HG03066 (cell line): ENCODE data around the gene CHAMP1.
"Not testable (repeated sequence)": the region's sequence is repeated elsewhere in the genome, so short reads cannot be mapped to it uniquely, and the experiment has no call there.

Experiments used
- ATAC-seq: cut with Tn5 transposase; IDR thresholded peaks from one replicate; pipeline ENCODE4 v1.9.1; 2021; ENCODE audit warnings: low read depth; ENCODE audit not compliant: unreplicated experiment

CHAMP1 gene

DNA sequence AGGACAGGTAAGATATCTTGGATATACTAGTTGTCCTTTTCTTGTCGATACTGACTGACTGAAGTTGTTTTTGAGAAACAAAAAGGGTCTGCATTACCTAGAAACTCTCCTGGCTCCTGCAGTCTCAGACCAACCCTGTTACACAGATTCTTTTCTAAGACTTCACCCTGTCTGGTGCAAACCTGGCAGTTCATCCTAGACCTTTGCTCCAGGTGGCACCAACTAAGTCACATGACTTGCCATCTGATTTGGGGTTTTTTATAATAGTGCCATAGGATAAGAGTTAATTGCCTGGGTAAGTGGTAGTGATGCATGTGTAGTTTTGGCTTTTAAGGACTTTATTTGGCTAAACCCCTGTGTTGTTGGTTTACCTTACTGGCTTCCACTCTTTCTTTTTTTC is 14.3 kb downstream of the CHAMP1 start:
- ATAC-seq = no peak

DNA sequence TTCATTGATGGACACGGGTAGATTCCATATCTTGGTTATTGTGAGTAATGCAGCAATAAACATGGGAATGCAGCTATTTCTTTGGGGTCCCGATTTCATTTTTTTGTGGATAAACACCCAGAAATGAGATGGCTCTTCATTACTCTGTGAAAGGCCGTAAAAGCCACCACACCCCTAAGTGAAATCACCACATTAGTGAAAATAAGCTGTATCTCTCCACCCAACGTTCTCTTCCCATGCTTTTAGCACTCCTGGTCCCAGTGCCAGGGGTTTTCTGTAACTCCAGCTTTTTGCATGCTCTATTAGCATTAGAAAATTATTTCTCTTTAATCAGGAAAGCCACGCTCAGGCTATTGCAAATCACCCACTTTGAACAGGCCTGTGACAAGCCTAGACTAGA is 15.8 kb downstream of the CHAMP1 start:
- ATAC-seq = no peak

DNA sequence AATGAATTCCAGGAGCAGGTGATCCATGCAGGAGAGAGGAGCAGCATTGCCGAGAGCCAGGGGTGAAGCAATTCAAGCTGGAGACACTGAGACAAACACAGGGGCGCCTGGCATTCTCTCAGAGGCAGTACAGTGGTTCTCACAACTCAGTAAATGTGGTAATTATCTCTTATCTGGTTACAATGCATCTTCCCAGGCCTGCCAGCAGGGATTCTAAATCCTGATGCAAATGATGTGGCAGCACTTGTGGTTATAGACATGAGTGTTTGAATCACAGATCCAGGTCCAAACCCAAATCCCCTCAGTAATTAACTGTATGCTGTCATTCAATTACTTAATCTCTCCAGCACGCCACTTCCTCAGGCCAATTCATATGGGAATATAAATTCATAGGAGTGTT is 19.6 kb downstream of the CHAMP1 start:
- not testable (repeated sequence) for ATAC-seq

DNA sequence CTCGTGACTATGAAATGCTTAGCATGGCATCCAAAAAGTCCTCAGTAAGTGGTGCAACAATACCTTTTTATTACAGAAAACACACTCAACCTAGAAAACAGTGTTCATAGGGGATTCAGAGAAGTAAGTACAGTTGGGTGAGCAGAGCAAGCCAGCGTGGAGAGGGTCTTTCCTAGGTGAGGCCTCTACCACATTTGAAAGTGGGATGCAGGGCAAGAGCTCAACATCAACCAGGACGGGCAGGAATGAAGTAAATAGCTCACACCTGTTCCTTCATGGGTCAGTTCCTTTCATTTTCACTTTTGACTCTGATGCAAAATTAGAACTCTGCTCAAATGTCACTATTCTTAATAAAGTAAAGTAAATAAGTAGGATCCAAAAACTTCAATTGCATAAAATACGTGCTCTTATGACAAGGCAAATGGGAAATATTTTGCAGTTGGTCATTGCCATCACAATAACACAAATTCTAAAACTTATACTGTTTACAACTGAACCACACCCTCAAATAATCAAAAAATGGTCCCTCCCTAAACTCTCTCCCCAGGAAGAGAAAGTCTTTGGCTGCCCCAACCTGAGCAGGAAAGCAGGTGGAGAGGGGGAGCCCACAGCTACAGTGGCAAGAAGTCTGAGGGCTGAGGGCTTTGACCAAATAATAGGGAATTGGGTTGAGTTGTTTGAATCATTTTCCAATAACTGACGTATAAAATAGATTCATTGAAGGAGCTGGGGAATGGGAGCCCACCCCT is 20.2 kb downstream of the CHAMP1 start:
- no peak for ATAC-seq

DNA sequence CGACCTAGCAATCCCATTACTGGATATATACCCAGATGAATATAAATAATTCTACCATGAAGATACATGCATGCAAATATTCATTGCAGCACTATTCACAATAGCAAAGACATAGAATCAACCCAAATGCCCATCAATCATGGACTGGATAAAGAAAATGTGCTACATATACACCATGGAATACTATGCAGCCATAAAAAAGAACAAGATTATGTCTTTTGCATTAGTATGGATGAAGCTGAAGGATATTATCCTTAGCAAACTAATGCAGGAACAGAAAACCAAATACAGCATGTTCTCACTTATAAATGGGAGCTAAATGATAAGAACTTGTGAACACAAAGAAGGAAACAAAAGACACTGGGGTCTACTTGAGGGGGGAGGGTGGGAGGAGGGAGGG is 22.2 kb downstream of the CHAMP1 start:
- ATAC-seq = not testable (repeated sequence)

DNA sequence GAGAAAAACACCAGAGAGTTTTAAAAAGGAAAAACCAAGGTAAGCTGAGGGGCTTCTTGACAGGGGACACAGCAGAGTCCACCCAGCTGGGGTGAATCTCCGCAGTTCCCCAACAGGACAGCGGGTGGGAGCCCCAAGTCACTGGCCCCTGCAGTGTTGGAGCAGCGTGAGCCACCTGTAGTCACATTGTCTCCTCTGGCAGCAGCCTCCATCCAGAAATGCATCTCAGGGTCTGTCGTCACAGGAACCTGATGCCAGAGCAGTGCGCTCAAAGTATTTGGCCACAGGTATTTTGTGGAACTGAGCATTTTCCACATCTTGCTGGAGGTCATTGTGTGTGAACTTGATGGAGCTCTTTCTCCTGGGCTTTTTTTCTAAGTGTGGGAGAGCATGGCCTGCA is 24.7 kb downstream of the CHAMP1 start:
- no peak for ATAC-seq

DNA sequence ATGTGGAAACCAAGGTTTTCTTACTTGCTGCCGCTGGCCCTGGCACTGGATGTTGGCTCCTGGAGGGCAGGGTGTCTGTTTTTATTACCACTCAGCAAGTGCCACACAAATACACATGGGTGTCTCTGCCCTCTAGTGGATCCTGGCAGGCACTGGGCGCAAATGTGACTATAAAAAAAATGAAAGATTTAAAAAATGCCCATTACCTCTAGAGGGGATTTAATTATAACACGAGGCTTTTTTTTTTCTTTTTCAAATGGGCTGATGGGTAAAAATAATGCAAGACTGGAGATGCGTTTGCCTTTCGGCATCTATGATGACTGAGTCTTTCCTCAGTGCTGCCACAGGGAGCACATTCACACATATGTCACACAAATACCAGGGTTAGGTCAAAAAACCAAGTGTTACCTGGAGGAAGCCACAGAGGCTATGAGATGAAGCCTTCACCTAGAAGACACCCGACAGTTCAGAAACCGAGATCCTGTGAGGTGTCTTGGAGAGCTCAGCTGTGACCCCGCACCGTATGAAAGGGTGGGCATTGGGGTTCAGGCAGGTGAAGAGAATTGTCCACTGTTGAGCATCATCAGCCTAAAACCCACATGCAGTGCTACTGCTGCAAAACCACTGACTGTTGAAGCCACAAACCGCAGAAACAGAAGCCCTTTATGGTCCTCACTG is 25.7 kb downstream of the CHAMP1 start:
- no peak for ATAC-seq

DNA sequence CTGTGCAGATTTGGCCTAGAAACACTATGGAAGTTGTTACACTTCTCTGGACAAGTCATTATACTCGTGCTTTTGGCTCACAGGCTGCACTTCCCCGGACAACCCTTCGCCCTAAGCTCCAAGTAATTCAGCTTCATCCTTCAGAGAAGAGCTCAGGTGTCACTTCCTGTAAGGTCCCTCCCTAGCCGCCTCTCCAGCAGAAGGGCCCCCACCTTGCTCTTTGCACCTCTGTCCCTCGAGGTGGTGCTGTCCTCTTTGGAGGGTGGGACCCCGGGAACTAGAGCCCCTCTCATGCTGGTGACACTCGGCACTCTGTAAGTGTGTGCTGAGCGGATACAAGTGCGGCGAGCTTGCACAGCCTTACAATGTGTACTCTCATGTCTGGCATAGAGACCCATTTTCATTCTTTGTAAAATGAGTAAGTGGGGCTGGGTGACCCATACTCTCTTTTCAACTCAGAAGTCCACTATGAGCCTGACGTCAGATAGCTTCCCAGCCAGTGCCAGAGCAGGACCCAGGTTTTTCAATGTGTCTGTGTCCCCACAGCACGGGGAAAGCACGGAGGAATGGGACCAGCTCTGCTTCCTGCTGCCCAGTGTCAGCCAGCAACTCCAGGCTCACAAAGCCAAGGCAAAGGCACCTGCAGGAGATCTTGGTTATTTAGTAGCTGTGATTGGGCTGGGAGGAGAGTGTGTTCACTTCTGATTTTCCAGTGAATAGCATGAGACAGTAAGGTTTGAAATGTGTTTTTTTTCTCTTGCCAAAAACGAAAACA is 26.9 kb downstream of the CHAMP1 start:
- no peak for ATAC-seq

DNA sequence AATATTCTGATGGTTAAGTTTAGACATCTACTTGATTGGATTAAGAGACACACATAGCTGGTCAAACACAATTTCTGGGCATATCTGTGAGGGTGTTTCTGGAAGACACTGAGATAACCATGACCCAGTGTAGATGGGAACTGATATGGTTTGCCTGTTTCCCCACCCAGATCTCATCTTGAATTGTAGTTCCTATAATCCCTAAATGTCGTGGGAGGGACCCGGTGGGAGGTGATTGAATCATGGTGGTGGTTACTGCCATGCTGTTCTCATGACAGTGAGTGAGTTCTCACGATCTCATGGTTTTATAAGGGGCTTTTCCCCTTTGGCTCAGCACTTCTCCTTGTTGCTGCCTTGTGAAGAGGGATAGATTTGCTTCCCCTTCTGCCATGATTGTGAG is 33.0 kb downstream of the CHAMP1 start:
- ATAC-seq = not testable (repeated sequence)

DNA sequence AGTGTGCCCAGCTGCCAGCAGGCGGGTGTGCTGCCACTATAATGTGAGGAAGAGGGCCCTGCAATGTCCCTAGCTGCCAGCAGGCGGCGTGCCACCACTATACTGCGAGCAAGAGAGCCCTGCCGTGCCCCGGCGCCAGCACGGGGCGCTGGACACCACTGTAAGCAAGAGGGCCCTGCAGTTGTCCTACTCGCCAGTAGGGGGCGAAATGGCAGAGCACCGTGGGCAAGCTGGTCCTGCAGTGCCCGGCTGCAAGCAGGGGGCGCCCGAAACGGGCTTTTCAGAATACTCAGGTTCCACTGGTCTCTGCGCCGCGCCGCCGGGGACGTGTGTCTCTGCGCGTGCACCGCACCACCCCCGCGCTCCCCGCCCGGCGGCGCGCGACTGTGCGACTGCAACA is 38.5 kb downstream of the CHAMP1 start:
- not testable (repeated sequence) for ATAC-seq

DNA sequence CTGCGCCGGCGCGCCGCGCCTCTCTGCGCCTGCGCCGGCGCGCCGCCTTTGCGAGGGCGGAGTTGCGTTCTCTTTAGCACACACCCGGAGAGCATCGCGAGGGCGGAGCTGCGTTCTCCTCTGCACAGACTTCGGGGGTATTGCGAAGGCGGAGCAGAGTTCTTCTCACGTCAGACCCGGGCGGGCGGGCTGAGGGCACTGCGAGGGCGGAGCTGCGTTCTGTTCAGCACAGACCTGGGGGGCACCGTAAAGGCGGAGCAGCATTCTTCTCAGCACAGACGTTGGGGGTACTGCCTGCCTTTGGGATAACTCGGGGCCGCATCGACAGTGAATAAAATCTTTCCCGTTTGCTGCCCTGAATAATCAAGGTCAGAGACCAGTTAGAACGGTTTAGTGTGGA is 39.1 kb downstream of the CHAMP1 start:
- not testable (repeated sequence) for ATAC-seq
